DOHH2 (cell line): ENCODE measurements around the gene BIRC3.

Experiments
- H3F3A ChIP-seq: fragments of 200-600 bp; sonication (generic), shearing (Covaris generic); 2 replicates; pipeline ENCODE4 v1.6.0; 2016; ENCODE audit warnings: antibody characterized with exemption, mild to moderate bottlenecking; ENCODE audit not compliant: control insufficient read depth, insufficient read depth
- H3K27ac ChIP-seq: fragments of 200-600 bp; sonication (generic); 2 replicates; pipeline ENCODE4 v1.5.1; 2014; ENCODE audit warnings: low read depth, mild to moderate bottlenecking, low read length, moderate library complexity
- H3K27me3 ChIP-seq: fragments of 200-600 bp; sonication (generic); 2 replicates; pipeline ENCODE4 v1.6.1; 2014; ENCODE audit warnings: mild to moderate bottlenecking, low read length, mixed read lengths; ENCODE audit not compliant: control insufficient read depth
- H3K36me3 ChIP-seq: fragments of 200-600 bp; sonication (generic); 2 replicates; pipeline ENCODE4 v1.6.1; 2014; ENCODE audit warnings: mild to moderate bottlenecking, low read length, moderate library complexity, mixed read lengths; ENCODE audit not compliant: control insufficient read depth
- H3K4me1 ChIP-seq: fragments of 200-600 bp; sonication (generic); 2 replicates; pipeline ENCODE4 v1.6.1; 2014; ENCODE audit warnings: mild to moderate bottlenecking, low read length, mixed read lengths; ENCODE audit not compliant: control insufficient read depth
- H3K4me2 ChIP-seq: fragments of 200-600 bp; sonication (generic); 2 replicates; pipeline ENCODE4 v1.6.0; 2014; ENCODE audit warnings: mild to moderate bottlenecking, low read length, moderate library complexity
- H3K4me3 ChIP-seq: fragments of 200-600 bp; sonication (generic); 2 replicates; pipeline ENCODE4 v1.5.1; 2014; ENCODE audit warnings: mild to moderate bottlenecking, low read length, mixed read lengths
- H3K79me2 ChIP-seq: fragments of 200-600 bp; sonication (generic); 2 replicates; pipeline ENCODE4 v1.6.1; 2014; ENCODE audit warnings: mild to moderate bottlenecking, low read length, mixed read lengths; ENCODE audit not compliant: control insufficient read depth
- H3K9me2 ChIP-seq: fragments of 200-600 bp; sonication (generic); replicated peaks from 2 replicates; pipeline ENCODE4 v1.6.1; 2014; ENCODE audit warnings: mild to moderate bottlenecking, low read length, mixed read lengths; ENCODE audit not compliant: control insufficient read depth
- H3K9me3 ChIP-seq: fragments of 200-600 bp; sonication (generic); 2 replicates; pipeline ENCODE4 v1.6.1; 2014; ENCODE audit warnings: antibody characterized with exemption, low read length, mixed read lengths; ENCODE audit not compliant: control insufficient read depth, insufficient read depth
- H4K20me1 ChIP-seq: fragments of 200-600 bp; sonication (generic); 2 replicates; pipeline ENCODE4 v1.6.0; 2014; ENCODE audit warnings: low read depth, mild to moderate bottlenecking, antibody characterized with exemption, low read length, moderate library complexity; ENCODE audit not compliant: control insufficient read depth, insufficient read depth
- EZH2phosphoT487 ChIP-seq: fragments of 200-600 bp; sonication (generic); IDR thresholded peaks from 2 replicates; pipeline ENCODE4 v1.6.1; 2017; ENCODE audit warnings: borderline replicate concordance, mild to moderate bottlenecking, antibody characterized with exemption, low read length, moderate library complexity, mixed read lengths
- TF ChIP-seq, protein P1 (sequence below): fragments of 200-600 bp; sonication (generic); IDR thresholded peaks from one replicate; pipeline ENCODE4 v1.5.1; 2014; ENCODE audit warnings: antibody characterized with exemption, mild to moderate bottlenecking, low read depth, low read length; ENCODE audit not compliant: poor library complexity, severe bottlenecking

BIRC3 gene

DNA sequence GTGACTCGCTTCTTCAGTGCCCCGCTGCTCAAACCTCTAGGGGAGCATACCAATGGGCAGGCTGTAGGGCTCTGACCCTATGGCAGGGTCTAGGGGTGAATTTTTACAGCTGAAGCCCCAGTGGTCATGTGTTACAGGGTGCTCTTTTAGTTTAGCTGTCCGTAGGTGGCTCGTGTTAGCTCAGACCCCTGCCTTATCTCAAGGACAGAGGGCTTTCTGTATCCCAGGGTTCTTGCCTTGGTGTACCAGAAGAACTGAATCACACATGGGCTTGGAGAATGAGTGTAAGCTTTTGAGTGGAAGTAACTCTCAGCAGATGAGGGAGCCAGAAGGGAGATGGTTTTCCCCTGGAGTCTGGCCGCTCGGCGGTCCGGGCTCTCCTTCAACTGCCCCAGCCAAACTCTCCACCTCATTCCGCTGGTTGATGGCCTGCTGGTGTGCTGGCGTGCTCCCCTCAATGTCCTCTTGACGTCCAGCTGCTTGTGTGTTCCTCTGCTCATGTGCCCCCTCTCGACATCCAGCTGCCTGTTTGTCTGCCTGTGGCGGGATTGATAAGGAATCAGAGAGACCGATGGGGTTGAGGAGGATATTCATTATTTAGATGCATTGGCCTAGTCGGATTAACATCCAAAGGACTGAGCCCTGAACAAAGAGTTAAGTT lies 67.3 kb downstream of the BIRC3 start:
- TF ChIP-seq EZH2phosphoT487: no peak
- no peaks in the 10 kb centered on the region for H4K20me1 ChIP-seq
- no peaks in the 10 kb centered on the region for H3K9me3 ChIP-seq
- H3K36me3 ChIP-seq: peaks cover 11% of the 10 kb centered on the region; the same call in 1 of the 2 replicates
- no peaks in the 10 kb centered on the region for H3K79me2 ChIP-seq
- no peak overlapping the region for H3K27ac ChIP-seq
- H3K4me2 ChIP-seq: no peak overlapping the region
- H3K4me3 ChIP-seq: no peak overlapping the region
- no peaks in the 10 kb centered on the region for H3K4me1 ChIP-seq
- no peaks in the 10 kb centered on the region for H3K27me3 ChIP-seq
- H3K9me2 ChIP-seq: no peaks in the 10 kb centered on the region
- H3F3A ChIP-seq: no peaks in the 10 kb centered on the region

DNA sequence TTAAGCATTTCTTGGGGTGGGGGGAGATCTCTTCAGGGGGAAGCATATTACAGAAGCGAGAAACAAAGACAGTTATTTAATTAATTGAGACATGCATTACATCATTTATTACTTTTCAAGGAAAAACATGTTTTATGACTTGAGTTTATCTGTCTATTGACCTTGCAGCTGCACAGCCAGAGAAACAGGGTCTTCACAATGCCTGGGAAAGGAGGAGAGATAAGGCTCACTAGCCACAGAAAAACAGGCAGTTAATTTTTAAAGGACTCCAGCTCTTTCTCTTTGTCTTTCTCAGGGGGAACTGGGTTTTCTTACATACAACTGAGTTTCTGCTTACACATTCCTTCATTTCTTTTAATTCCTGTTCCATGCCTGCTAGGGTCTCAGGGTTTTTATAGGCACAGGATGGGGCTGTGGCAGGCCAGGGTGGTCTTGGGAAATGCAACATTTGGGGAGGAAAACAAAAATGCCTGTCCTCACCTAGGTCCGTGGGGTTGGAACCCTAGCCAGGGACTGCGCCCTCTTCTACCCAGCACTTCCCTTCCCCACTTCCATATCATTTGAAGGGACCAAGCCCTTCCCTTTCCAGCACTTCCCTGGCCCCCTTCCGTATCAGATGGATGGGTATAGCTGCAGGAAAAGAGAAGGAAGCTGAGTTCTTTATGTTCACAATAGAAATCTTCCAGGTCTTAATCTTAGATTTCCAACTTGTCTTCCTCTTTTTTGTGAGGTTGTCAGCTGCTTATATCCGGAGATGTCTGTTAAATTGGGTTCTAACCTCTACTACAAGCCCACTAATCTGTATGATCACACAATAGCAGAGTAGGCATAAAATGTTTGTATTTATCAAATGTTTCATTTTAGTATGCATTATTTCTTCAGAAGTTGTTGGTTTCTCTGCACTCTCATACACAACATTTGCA lies 68.1 kb downstream of the BIRC3 start:
- H3F3A ChIP-seq: no peaks in the 10 kb centered on the region
- no peak overlapping the region for H3K4me2 ChIP-seq
- no peak for TF ChIP-seq EZH2phosphoT487
- TF ChIP-seq, protein P1, sequence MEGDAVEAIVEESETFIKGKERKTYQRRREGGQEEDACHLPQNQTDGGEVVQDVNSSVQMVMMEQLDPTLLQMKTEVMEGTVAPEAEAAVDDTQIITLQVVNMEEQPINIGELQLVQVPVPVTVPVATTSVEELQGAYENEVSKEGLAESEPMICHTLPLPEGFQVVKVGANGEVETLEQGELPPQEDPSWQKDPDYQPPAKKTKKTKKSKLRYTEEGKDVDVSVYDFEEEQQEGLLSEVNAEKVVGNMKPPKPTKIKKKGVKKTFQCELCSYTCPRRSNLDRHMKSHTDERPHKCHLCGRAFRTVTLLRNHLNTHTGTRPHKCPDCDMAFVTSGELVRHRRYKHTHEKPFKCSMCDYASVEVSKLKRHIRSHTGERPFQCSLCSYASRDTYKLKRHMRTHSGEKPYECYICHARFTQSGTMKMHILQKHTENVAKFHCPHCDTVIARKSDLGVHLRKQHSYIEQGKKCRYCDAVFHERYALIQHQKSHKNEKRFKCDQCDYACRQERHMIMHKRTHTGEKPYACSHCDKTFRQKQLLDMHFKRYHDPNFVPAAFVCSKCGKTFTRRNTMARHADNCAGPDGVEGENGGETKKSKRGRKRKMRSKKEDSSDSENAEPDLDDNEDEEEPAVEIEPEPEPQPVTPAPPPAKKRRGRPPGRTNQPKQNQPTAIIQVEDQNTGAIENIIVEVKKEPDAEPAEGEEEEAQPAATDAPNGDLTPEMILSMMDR: no peak
- no peak overlapping the region for H3K27ac ChIP-seq
- no peaks in the 10 kb centered on the region for H3K79me2 ChIP-seq
- no peaks in the 10 kb centered on the region for H3K4me1 ChIP-seq
- H3K9me2 ChIP-seq: no peaks in the 10 kb centered on the region
- H3K4me3 ChIP-seq: no peak overlapping the region
- H4K20me1 ChIP-seq: no peaks in the 10 kb centered on the region
- H3K36me3 ChIP-seq: peaks cover 3% of the 10 kb centered on the region; the same call in 1 of the 2 replicates
- H3K9me3 ChIP-seq: no peaks in the 10 kb centered on the region
- H3K27me3 ChIP-seq: no peaks in the 10 kb centered on the region

DNA sequence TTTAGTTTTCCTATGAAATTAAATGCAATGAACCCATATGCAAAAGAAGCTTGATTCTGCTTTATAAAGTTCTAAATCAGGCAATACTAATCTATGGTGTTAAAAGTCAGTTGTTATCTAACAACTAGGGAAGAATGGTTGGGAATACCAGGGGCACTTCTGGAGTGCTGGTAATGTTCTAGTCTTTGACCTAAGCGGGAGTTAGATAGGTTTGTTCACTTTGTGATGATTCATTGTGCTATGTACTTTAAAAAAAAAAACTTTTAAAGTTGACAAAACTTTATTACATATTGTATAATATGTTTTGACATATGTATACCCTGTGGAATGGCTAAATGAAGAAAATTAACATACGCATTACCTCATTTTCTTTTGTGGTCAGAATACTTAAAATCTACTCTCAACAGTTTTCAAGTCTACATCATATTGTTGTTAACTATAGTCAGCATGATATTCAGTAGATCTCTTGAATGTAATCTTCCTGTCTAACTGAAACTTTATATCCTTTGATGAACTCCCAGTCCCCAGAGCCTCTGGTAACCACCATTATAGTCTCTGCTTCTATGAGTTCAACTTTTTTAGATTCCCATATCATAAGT lies 69.0 kb downstream of the BIRC3 start:
- Histone ChIP-seq H3K36me3 (0 out of 2 replicates have a peak, but pooled peaks cover 2% of the 10 kb centered on the region), H3F3A (no peaks in the 10 kb centered on the region), H3K27ac (no peak overlapping the region), H3K4me1 (no peaks in the 10 kb centered on the region), H3K9me3 (no peaks in the 10 kb centered on the region), H3K4me2 (no peak overlapping the region), H3K4me3 (no peak overlapping the region), H3K9me2 (no peaks in the 10 kb centered on the region), H3K27me3 (no peaks in the 10 kb centered on the region), H3K79me2 (no peaks in the 10 kb centered on the region), H4K20me1 (no peaks in the 10 kb centered on the region)
- TF ChIP-seq, protein P1: no peak
- TF ChIP-seq EZH2phosphoT487: no peak
